B cell (primary cell): ENCODE results near the gene ATRIP. TPM values are rescaled to one million over a fixed set of nuclear protein-coding genes. Genes with fewer than 3 reads are reported as not detected.

Experiments used
- ATAC-seq: fragments of 200-7000 bp; cut with Tn5 transposase; one replicate; pipeline ENCODE4 v1.10.0; 2021; ENCODE audit warnings: low read depth, mild to moderate bottlenecking, moderate number of reproducible peaks, moderate library complexity
- CTCF ChIA-PET: fragments of 350-600 bp; sonication (Branson Sonifier 250); formaldehyde crosslinking; loops from one replicate; lab custom pipeline; 2021; ENCODE audit warnings: antibody characterized with exemption, inconsistent platforms; lab: Charles Lee
- POLR2A ChIA-PET: fragments of 350-600 bp; sonication (Branson Sonifier 250); formaldehyde crosslinking; loops from one replicate; lab custom pipeline; 2021; ENCODE audit warnings: antibody characterized with exemption; lab: Charles Lee
- DNase-seq: peaks from one replicate; pipeline ENCODE4 v3.0.0; 2013
- H2AFZ ChIP-seq: 2 replicates; pipeline ENCODE4 v1.6.1; 2012; ENCODE audit warnings: mild to moderate bottlenecking, low read depth, low read length; ENCODE audit not compliant: insufficient read depth, poor library complexity, severe bottlenecking
- H3K27ac ChIP-seq, 2 donors: 1 replicate in 1 of 2; 2 replicates in 1 of 2; pipeline ENCODE4 v1.5.1; 2012 to 2013; ENCODE audit warnings: low read length in 2 of 2, mild to moderate bottlenecking in 2 of 2, moderate library complexity in 1 of 2
- H3K27me3 ChIP-seq, 4 experiments: fragments of 200-600 bp in 1 of 4; sonication (generic) in 1 of 4; replicated peaks in 1 of 4; 1 replicate in 2 of 4; 2 replicates in 2 of 4; pipeline versions ENCODE4 v1.6.1 to v1.7.0; 2013 to 2016; ENCODE audit warnings: low read length in 3 of 4, mild to moderate bottlenecking in 2 of 4, mixed read lengths in 1 of 4, moderate library complexity in 1 of 4; ENCODE audit not compliant: insufficient read depth in 4 of 4, control insufficient read depth in 3 of 4; ENCODE audit errors: control extremely low read depth in 1 of 4
- H3K36me3 ChIP-seq, 2 experiments: replicated peaks in 1 of 2; 1 replicate in 1 of 2; 2 replicates in 1 of 2; pipeline versions ENCODE4 v1.6.1 to v1.7.1; 2013; ENCODE audit warnings: low read length in 1 of 2; ENCODE audit not compliant: insufficient read depth in 2 of 2, control insufficient read depth in 1 of 2; ENCODE audit errors: control extremely low read depth in 1 of 2, extremely low read depth in 1 of 2
- H3K4me1 ChIP-seq, 2 donors: fragments of 200-600 bp in 1 of 2; sonication (generic) in 1 of 2; 1 replicate in 1 of 2; 2 replicates in 1 of 2; pipeline versions ENCODE4 v1.5.1 to v1.6.1; 2013 to 2017; ENCODE audit warnings: low read length in 2 of 2; ENCODE audit not compliant: control insufficient read depth in 2 of 2, insufficient read depth in 2 of 2
- H3K4me2 ChIP-seq: replicated peaks from 2 replicates; pipeline ENCODE3; 2012; ENCODE audit warnings: mild to moderate bottlenecking, low read depth, low read length; ENCODE audit not compliant: poor library complexity, severe bottlenecking
- H3K4me3 ChIP-seq, 5 experiments: fragments of 200-600 bp in 1 of 5; sonication (generic) in 1 of 5; 1 replicate in 3 of 5; 2 replicates in 2 of 5; pipeline versions ENCODE4 v1.5.1 to v1.7.0; 2011 to 2016; ENCODE audit warnings: low read length in 4 of 5, mild to moderate bottlenecking in 4 of 5, low read depth in 2 of 5, control low read depth in 1 of 5, moderate library complexity in 1 of 5; ENCODE audit not compliant: insufficient read depth in 1 of 5; ENCODE audit errors: control extremely low read depth in 1 of 5, extremely low read depth in 1 of 5
- H3K79me2 ChIP-seq: fragments of 200-600 bp; sonication (generic); one replicate; pipeline ENCODE4 v1.6.0; 2016; ENCODE audit warnings: low read length; ENCODE audit not compliant: control insufficient read depth, insufficient read depth
- H3K9ac ChIP-seq: fragments of 200-600 bp; sonication (generic); 2 replicates; pipeline ENCODE4 v1.6.1; 2017; ENCODE audit warnings: mild to moderate bottlenecking, low read length, moderate library complexity
- H3K9me3 ChIP-seq, 3 donors: one replicate each; pipeline versions ENCODE4 v1.6.1 to v1.7.1; 2013; ENCODE audit warnings: low read length in 2 of 3; ENCODE audit not compliant: control insufficient read depth in 2 of 3, insufficient read depth in 1 of 3; ENCODE audit errors: control extremely low read depth in 1 of 3
- H4K20me1 ChIP-seq: 2 replicates; pipeline ENCODE4 v1.6.0; 2012; ENCODE audit warnings: mild to moderate bottlenecking, low read length; ENCODE audit not compliant: insufficient read depth, control insufficient read depth, poor library complexity, severe bottlenecking
- H3K27ac Mint-ChIP-seq: one replicate; pipeline ENCODE4 v1.8.0; 2021; ENCODE audit warnings: mixed read lengths
- H3K27me3 Mint-ChIP-seq: one replicate; pipeline ENCODE4 v1.8.0; 2021; ENCODE audit warnings: mixed read lengths
- H3K4me1 Mint-ChIP-seq: one replicate; pipeline ENCODE4 v1.8.0; 2021; ENCODE audit warnings: mixed read lengths
- H3K4me3 Mint-ChIP-seq: one replicate; pipeline ENCODE4 v1.8.0; 2021; ENCODE audit warnings: mixed read lengths
- H3K9me3 Mint-ChIP-seq: one replicate; pipeline ENCODE4 v1.8.0; 2022; ENCODE audit warnings: mixed read lengths; ENCODE audit not compliant: insufficient read depth
- EZH2 ChIP-seq: IDR thresholded peaks from 2 replicates; pipeline ENCODE4 v1.6.1; 2012; ENCODE audit warnings: borderline replicate concordance, low read depth, mild to moderate bottlenecking, moderate library complexity, low read length; ENCODE audit not compliant: insufficient read depth, poor library complexity, severe bottlenecking
- WGBS: methylation state at CpG from one replicate; pipeline ENCODE4 v1.1.5; 2013; ENCODE audit warnings: missing lambda C conversion rate; ENCODE audit not compliant: insufficient coverage; 5-methylcytosine and 5-hydroxymethylcytosine counted together
- intact Hi-C: fragments of 100-400 bp; cut with micrococcal nuclease; formaldehyde crosslinking; loops from one replicate; pipeline ENCODE4 v1.10.0; 2022
- polyA plus RNA-seq: library from polyadenylated mRNA; depleted of rRNA; stranded (reverse); fragments of >200 nt; gene quantifications from 2 replicates; pipeline ENCODE4 v1.2.3, GENCODE V29; 2012
- total RNA-seq, 2 donors: library from RNA; stranded (reverse); fragments of 120-200 nt in 1 of 2; gene quantifications; 1 replicate in 1 of 2; 2 replicates in 1 of 2; pipeline versions ENCODE4 v1.2.3 to v1.2.4, GENCODE V29; 2013 to 2022
- TF ChIP-seq, protein P1 (sequence below): fragments of 200-600 bp; IDR thresholded peaks from one replicate; pipeline ENCODE4 v1.8.0; 2022; ENCODE audit warnings: antibody characterized with exemption, mild to moderate bottlenecking

Gene ATRIP
- total and polyA plus RNA-seq, 2 donors (not counting 1 experiment from before 2014, with no cell fraction given): 10.5 to 11.6 TPM

DNA sequence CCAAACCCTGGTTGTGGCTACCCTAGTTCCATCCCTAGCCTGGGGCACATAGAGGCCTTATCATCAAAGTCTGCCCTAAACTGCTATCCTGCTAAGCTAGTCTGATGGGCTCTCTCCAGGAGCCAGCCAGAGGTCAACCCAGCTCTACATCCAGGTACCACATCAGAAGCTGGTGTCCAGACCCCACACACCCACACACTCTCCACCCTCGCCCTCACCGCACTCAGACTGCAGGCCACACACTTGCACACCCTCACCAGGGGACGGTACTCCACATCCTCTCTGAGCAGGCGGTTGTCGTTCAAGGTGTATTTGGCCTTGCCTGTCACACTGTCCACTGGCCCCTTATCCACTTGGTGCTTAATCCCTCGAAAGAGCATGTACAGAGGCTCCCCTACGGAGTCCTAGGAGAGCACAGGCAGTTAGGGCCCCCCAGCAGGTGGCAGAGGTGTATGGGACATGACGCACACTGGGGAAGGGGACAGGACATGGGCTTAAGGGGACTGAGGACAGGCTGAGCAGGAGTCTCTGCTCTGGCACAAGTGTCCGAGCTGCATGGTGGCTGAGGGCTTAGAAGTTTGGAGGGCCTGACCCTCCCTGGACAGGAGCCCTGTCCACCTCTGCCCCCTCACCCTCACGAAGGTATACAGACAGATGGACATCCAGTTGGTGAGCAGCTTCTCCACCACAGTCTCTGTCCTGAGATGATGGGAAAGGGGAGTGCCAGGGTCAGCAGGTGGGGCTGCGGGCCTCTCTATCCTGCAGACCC lies 34.7 kb upstream of the ATRIP start:
- H2AFZ ChIP-seq: no peak overlapping the region
- no peak for DNase-seq
- ChIA-PET CTCF (interaction anchor here (2.5 kb wide), 1 partner anchor 11 kb away, joined by 14 read pairs; no protein-coding TSS in a partner anchor), POLR2A (interaction anchor here (0.6 kb wide), 1 partner anchor 57 kb away, joined by 4 read pairs; no protein-coding TSS in a partner anchor)
- WGBS: 91% methylated on average over 11 of the region's 11 CpGs
- no peak for ATAC-seq
- intact Hi-C loops: no loop called here
- Mint-ChIP-seq H3K4me1 (no peaks in the 10 kb centered on the region), H3K9me3 (no peaks in the 10 kb centered on the region), H3K4me3 (no peak overlapping the region), H3K27ac (no peak overlapping the region), H3K27me3 (no peaks in the 10 kb centered on the region)
- no peaks in the 10 kb centered on the region for H3K36me3 ChIP-seq
- H3K4me2 ChIP-seq: no peak overlapping the region
- H4K20me1 ChIP-seq: no peaks in the 10 kb centered on the region
- no peak for TF ChIP-seq EZH2
- TF ChIP-seq, protein P1, sequence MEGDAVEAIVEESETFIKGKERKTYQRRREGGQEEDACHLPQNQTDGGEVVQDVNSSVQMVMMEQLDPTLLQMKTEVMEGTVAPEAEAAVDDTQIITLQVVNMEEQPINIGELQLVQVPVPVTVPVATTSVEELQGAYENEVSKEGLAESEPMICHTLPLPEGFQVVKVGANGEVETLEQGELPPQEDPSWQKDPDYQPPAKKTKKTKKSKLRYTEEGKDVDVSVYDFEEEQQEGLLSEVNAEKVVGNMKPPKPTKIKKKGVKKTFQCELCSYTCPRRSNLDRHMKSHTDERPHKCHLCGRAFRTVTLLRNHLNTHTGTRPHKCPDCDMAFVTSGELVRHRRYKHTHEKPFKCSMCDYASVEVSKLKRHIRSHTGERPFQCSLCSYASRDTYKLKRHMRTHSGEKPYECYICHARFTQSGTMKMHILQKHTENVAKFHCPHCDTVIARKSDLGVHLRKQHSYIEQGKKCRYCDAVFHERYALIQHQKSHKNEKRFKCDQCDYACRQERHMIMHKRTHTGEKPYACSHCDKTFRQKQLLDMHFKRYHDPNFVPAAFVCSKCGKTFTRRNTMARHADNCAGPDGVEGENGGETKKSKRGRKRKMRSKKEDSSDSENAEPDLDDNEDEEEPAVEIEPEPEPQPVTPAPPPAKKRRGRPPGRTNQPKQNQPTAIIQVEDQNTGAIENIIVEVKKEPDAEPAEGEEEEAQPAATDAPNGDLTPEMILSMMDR: no peak
- no peak overlapping the region for H3K9ac ChIP-seq
- no peaks in the 10 kb centered on the region for H3K4me1 ChIP-seq
- no peaks in the 10 kb centered on the region for H3K27me3 ChIP-seq
- no peaks in the 10 kb centered on the region for H3K79me2 ChIP-seq
- no peak overlapping the region for H3K4me3 ChIP-seq
- H3K27ac ChIP-seq: no peak overlapping the region
- H3K9me3 ChIP-seq: no peaks in the 10 kb centered on the region

GRCh38 chr3:48412375-48413001 lies 34.0 kb upstream of the ATRIP start:
- ATAC-seq: no peak
- H4K20me1 ChIP-seq: no peaks in the 10 kb centered on the region
- no peak overlapping the region for H3K4me3 ChIP-seq
- H3K27ac ChIP-seq: no peak overlapping the region
- H3K27me3 ChIP-seq: no peaks in the 10 kb centered on the region
- POLR2A ChIA-PET: interaction anchor here (0.6 kb wide), 1 partner anchor 58 kb away, joined by 4 read pairs; no protein-coding TSS in a partner anchor
- no peak overlapping the region for H3K9ac ChIP-seq
- no peak overlapping the region for H3K4me2 ChIP-seq
- H3K9me3 Mint-ChIP-seq: no peaks in the 10 kb centered on the region
- no peak for TF ChIP-seq EZH2
- TF ChIP-seq, protein P1: no peak
- no peaks in the 10 kb centered on the region for H3K79me2 ChIP-seq
- H3K4me1 Mint-ChIP-seq: no peaks in the 10 kb centered on the region
- no peak for DNase-seq
- intact Hi-C loops: no loop called here
- H3K36me3 ChIP-seq: no peaks in the 10 kb centered on the region
- no peaks in the 10 kb centered on the region for H3K9me3 ChIP-seq
- WGBS: 92% methylated on average over 19 of the region's 19 CpGs
- H3K4me3 Mint-ChIP-seq: no peak overlapping the region
- H2AFZ ChIP-seq: no peak overlapping the region
- H3K27ac Mint-ChIP-seq: no peak overlapping the region
- no peaks in the 10 kb centered on the region for H3K27me3 Mint-ChIP-seq
- CTCF ChIA-PET: interaction anchor here (2.5 kb wide), 1 partner anchor 12 kb away, joined by 14 read pairs; no protein-coding TSS in a partner anchor
- no peaks in the 10 kb centered on the region for H3K4me1 ChIP-seq
